ENCODE results near the gene TRIM69. TPM values are rescaled to one million over a fixed set of nuclear protein-coding genes. Genes with fewer than 3 reads are reported as not detected.

Gene TRIM69
- total RNA-seq, 1 donor from 2014 or later = 12.3 TPM

- no peak overlapping the region for H3K4me3 ChIP-seq (ENCODE audit: low read depth, low read length)
- H3K36me3 ChIP-seq (ENCODE audit: control insufficient read depth, insufficient read depth, low read length) = no peaks in the 10 kb centered on the region
- H3K27me3 ChIP-seq (ENCODE audit: control insufficient read depth, insufficient read depth, low read length) = no peaks in the 10 kb centered on the region
- DNase-seq (ENCODE audit: low read depth) = no peak
- TF ChIP-seq CTCF (IDR thresholded peaks at IDR 0.05; ENCODE audit: insufficient read depth, low read length, poor library complexity, severe bottlenecking) = no peak
Observed at GRCh38 chr15:44801797-44802196, 65.5 kb downstream of the TRIM69 start.

DNA sequence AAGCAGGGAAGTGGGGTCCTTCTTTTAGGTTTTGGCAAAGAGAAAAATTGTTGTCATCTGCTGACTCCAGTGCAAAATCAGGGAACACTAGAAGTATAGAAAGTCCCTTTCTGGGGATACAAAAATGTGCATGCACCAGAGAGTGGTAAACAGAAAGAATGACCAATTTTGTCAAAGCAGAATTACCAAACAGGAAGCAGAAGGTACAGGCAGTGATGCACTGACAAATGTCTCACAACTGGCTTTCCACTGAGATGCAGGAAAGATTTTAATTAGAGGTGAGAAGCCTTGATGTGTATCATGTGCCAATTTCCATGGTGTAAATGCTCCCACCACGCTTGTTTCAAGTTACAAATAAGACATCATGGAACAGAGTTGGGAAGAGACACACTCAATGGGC is 66.0 kb downstream of the TRIM69 start:
- Histone ChIP-seq H3K27me3 (ENCODE audit: control insufficient read depth, insufficient read depth, low read length) (no peaks in the 10 kb centered on the region), H3K4me3 (ENCODE audit: low read depth, low read length) (no peak overlapping the region), H3K36me3 (ENCODE audit: control insufficient read depth, insufficient read depth, low read length) (no peaks in the 10 kb centered on the region)
- TF ChIP-seq CTCF (IDR thresholded peaks at IDR 0.05; ENCODE audit: insufficient read depth, low read length, poor library complexity, severe bottlenecking) = no peak
- no peak for DNase-seq (ENCODE audit: low read depth)

DNA sequence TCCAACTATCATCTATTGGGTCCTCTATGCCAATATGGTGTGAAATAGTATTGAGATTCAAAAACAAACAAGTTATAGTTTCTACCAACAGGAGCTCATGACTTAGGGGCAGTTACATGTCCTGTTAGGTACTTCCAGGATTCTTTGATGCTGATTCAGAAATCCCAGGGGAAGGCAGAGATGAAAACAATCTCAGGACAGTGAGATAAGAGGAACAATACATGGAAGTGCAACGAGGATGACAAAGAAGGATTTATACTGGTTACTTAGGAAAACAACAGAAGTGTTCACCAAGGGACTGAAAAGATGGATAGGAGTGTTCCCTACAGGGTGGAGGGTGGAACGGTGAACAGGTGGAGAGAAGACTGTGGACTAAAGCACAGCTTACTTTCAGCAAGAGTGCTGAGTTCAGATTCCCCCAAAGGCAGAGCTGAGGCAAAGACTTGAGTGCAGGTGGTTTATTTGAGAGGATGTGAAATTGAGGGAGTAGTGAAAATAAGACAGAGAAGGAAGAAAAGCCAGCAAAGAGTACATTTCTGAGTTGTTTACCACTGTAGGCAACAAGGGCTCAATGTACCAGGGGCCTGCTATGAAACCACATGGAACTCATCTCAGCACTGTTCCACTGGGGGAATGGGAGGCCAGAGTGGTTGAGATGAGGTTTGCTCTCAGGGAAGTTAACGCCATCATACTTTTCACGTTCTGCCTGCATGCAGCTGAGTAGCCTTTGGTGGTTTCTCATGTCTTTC is 68.1 kb downstream of the TRIM69 start:
- DNase-seq (ENCODE audit: low read depth) = no peak
- no peak for TF ChIP-seq CTCF (IDR thresholded peaks at IDR 0.05; ENCODE audit: insufficient read depth, low read length, poor library complexity, severe bottlenecking)
- Histone ChIP-seq H3K27me3 (ENCODE audit: control insufficient read depth, insufficient read depth, low read length) (peaks cover 2% of the 10 kb centered on the region), H3K4me3 (ENCODE audit: low read depth, low read length) (no peak overlapping the region), H3K36me3 (ENCODE audit: control insufficient read depth, insufficient read depth, low read length) (no peaks in the 10 kb centered on the region)

GRCh38 chr15:44808557-44808956 is 72.2 kb downstream of the TRIM69 start:
- DNase-seq (ENCODE audit: low read depth) = no peak
- Histone ChIP-seq H3K4me3 (ENCODE audit: low read depth, low read length) (no peak overlapping the region), H3K36me3 (ENCODE audit: control insufficient read depth, insufficient read depth, low read length) (no peaks in the 10 kb centered on the region), H3K27me3 (ENCODE audit: control insufficient read depth, insufficient read depth, low read length) (peaks cover 4% of the 10 kb centered on the region)
- TF ChIP-seq CTCF (IDR thresholded peaks at IDR 0.05; ENCODE audit: insufficient read depth, low read length, poor library complexity, severe bottlenecking) = no peak

DNA sequence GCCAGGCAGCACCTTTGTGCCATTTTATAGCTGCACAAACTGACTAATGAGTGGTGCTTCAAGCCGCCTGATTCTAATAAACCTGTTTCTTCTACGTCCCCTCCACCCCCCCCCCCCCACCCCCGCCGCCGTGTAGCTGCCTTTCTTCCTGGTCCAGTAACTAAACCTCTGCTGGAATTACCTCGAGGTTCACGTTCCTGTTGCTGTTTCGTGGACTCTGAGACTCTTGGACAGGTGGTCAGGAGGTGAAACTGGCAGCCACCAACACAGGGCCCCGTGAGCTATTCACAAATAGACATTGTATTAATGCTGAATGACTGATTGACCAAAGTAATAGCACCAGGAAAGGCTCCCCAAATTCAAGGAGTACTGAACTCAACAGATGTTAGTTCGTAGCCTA is 73.9 kb downstream of the TRIM69 start:
- Histone ChIP-seq H3K27me3 (ENCODE audit: control insufficient read depth, insufficient read depth, low read length) (peaks cover 7% of the 10 kb centered on the region), H3K36me3 (ENCODE audit: control insufficient read depth, insufficient read depth, low read length) (no peaks in the 10 kb centered on the region), H3K4me3 (ENCODE audit: low read depth, low read length) (no peak overlapping the region)
- TF ChIP-seq CTCF (IDR thresholded peaks at IDR 0.05; ENCODE audit: insufficient read depth, low read length, poor library complexity, severe bottlenecking) = no peak
- no peak for DNase-seq (ENCODE audit: low read depth)

DNA sequence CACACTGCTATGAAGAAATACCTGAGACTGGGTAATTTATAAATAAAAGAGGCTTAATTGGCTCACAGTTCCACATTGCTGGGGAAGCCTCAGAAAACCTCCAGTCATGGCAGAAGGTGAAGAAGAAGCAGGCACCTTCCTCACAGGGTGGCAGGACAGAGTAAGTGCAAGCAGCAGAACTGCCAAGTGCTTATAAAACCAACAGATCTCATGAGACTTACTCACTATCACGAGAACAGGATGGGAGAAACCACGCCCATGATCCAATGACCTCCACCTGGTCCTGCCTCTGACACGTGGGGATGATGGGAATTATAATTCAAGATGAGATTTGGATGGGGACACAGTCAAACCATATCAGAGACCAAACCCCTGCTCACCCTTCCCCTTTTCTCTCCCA is 75.0 kb downstream of the TRIM69 start:
- DNase-seq (ENCODE audit: low read depth) = no peak
- TF ChIP-seq CTCF (IDR thresholded peaks at IDR 0.05; ENCODE audit: insufficient read depth, low read length, poor library complexity, severe bottlenecking) = no peak

More for the DNA sequence above, 75.0 kb downstream of the TRIM69 start:
- H3K36me3 ChIP-seq (ENCODE audit: control insufficient read depth, insufficient read depth, low read length) = no peaks in the 10 kb centered on the region
- H3K4me3 ChIP-seq (ENCODE audit: low read depth, low read length) = no peak overlapping the region
- peaks cover 7% of the 10 kb centered on the region for H3K27me3 ChIP-seq (ENCODE audit: control insufficient read depth, insufficient read depth, low read length)

Data from kidney epithelial cell (primary cell).